HepG2 (cell line): ENCODE results near the gene RTRAF. TPM values are rescaled to one million over a fixed set of nuclear protein-coding genes. Genes with fewer than 3 reads are reported as not detected.

Experiments used
- ATAC-seq: fragments of 200-7000 bp; cut with Tn5 transposase; 3 replicates; pipeline ENCODE4 v1.9.1; 2020; ENCODE audit warnings: mild to moderate bottlenecking, moderate library complexity
- BruUV-seq: library from RNA; stranded (reverse); fragments of 400-500 nt; replicated peaks from 2 replicates; lab custom pipeline; 2021; lab: Mats Ljungman, UMichigan
- CTCF ChIA-PET: fragments of 300-600 bp; formaldehyde crosslinking; extraction: SDS; loops from one replicate; lab custom pipeline; 2021; ENCODE audit warnings: low total read pairs, inconsistent platforms, low intra/inter-chr PET ratio; lab: Yijun Ruan, JAX
- POLR2A ChIA-PET: fragments of 350-600 bp; sonication (Branson Sonifier 250); formaldehyde crosslinking; loops from one replicate; lab custom pipeline; 2020; ENCODE audit warnings: antibody characterized with exemption, inconsistent platforms; lab: Yijun Ruan, JAX
- DNase-seq: peaks from one replicate; pipeline ENCODE4 v3.0.0-alpha.2; 2015; ENCODE audit warnings: low spot score
- FAIRE-seq: peaks from 3 replicates; lab custom pipeline; 2011; peaks lifted over from hg19 to GRCh38; lab: Jason Lieb, UNC
- H2AFZ ChIP-seq: one replicate; pipeline ENCODE4 v1.6.1; 2011; ENCODE audit warnings: low read length, inconsistent platforms
- H3K27ac ChIP-seq: fragments of 300-600 bp; 3 replicates; pipeline ENCODE4 v1.8.0; 2011; ENCODE audit warnings: mixed run types, mild to moderate bottlenecking, mixed read lengths, low read length, inconsistent platforms; ENCODE audit not compliant: insufficient read depth; ENCODE audit errors: extremely low read length
- H3K27me3 ChIP-seq, 2 experiments: fragments of 200-600 bp in 1 of 2; 2 replicates in 1 of 2; 3 replicates in 1 of 2; pipeline versions ENCODE4 v1.6.0 to v1.8.0; 2011; ENCODE audit warnings: low read length in 2 of 2, mild to moderate bottlenecking in 2 of 2, moderate library complexity in 2 of 2, inconsistent platforms in 1 of 2; ENCODE audit not compliant: insufficient read depth in 2 of 2, control insufficient read depth in 1 of 2
- H3K36me3 ChIP-seq, 2 experiments: fragments of 200-600 bp in 1 of 2; replicated peaks in 1 of 2; 2 replicates in 1 of 2; 3 replicates in 1 of 2; pipeline versions ENCODE4 v1.5.1 to v1.8.0; 2011; ENCODE audit warnings: low read length in 2 of 2, inconsistent platforms in 1 of 2; ENCODE audit not compliant: insufficient read depth in 2 of 2, control insufficient read depth in 1 of 2
- H3K4me1 ChIP-seq: 2 replicates; pipeline ENCODE4 v1.5.1; 2012; ENCODE audit warnings: low read length, inconsistent platforms; ENCODE audit not compliant: insufficient read depth
- H3K4me2 ChIP-seq: 2 replicates; pipeline ENCODE4 v1.6.0; 2011; ENCODE audit warnings: low read depth, low read length, inconsistent platforms
- H3K4me3 ChIP-seq, 3 experiments: fragments of 200-600 bp in 1 of 3; sonication (generic), shearing (Covaris generic) in 1 of 3; replicated peaks in 1 of 3; 2 replicates each; pipeline ENCODE4 v1.5.1; 2011 to 2016; ENCODE audit warnings: low read length in 3 of 3, inconsistent platforms in 2 of 3, low read depth in 2 of 3, mild to moderate bottlenecking in 2 of 3, control low read depth in 1 of 3, mixed read lengths in 1 of 3; ENCODE audit not compliant: insufficient read depth in 1 of 3
- H3K79me2 ChIP-seq: one replicate; pipeline ENCODE4 v1.6.1; 2011; ENCODE audit warnings: low read length, inconsistent platforms; ENCODE audit not compliant: insufficient read depth
- H3K9ac ChIP-seq: 2 replicates; pipeline ENCODE4 v1.6.0; 2011; ENCODE audit warnings: mild to moderate bottlenecking, low read depth, low read length, inconsistent platforms; ENCODE audit not compliant: insufficient read depth
- H3K9me3 ChIP-seq: 2 replicates; pipeline ENCODE4 v1.5.1; 2012; ENCODE audit warnings: mild to moderate bottlenecking, low read length
- H4K20me1 ChIP-seq: 2 replicates; pipeline ENCODE4 v1.6.0; 2011; ENCODE audit warnings: inconsistent platforms, mild to moderate bottlenecking, low read length, moderate library complexity; ENCODE audit not compliant: insufficient read depth
- FOXJ3 ChIP-seq: sonication (generic); formaldehyde crosslinking; IDR thresholded peaks from 2 replicates; pipeline ENCODE4 v1.4.0; 2020; ENCODE audit warnings: missing genetic modification reagents, mild to moderate bottlenecking, borderline replicate concordance
- MAFG ChIP-seq: sonication (generic); formaldehyde crosslinking; IDR thresholded peaks from 2 replicates; pipeline ENCODE4 v1.5.1; 2020; ENCODE audit warnings: mild to moderate bottlenecking, missing genetic modification reagents
- NCOA5 ChIP-seq: sonication (generic); formaldehyde crosslinking; IDR thresholded peaks from 2 replicates; pipeline ENCODE4 v1.4.0; 2020; ENCODE audit warnings: missing genetic modification reagents
- SMARCC2 ChIP-seq: fragments of 450-650 bp; IDR thresholded peaks from 2 replicates; pipeline ENCODE4 v1.6.1; 2017; ENCODE audit warnings: antibody characterized with exemption, mild to moderate bottlenecking
- SRY ChIP-seq: sonication (generic); formaldehyde crosslinking; IDR thresholded peaks from 2 replicates; pipeline ENCODE4 v1.8.0; 2022; ENCODE audit warnings: mild to moderate bottlenecking, missing genetic modification reagents
- TFE3 ChIP-seq: IDR thresholded peaks from 2 replicates; pipeline ENCODE4 v1.6.1; 2016
- ZKSCAN5 ChIP-seq: sonication (generic); formaldehyde crosslinking; IDR thresholded peaks from 2 replicates; pipeline ENCODE4 v1.5.1; 2020; ENCODE audit warnings: mild to moderate bottlenecking, missing genetic modification reagents
- ZNF572 ChIP-seq: sonication (generic); formaldehyde crosslinking; IDR thresholded peaks from 2 replicates; pipeline ENCODE4 v1.5.1; 2020; ENCODE audit warnings: mild to moderate bottlenecking, missing genetic modification reagents
- ZNF713 ChIP-seq: sonication (generic); formaldehyde crosslinking; IDR thresholded peaks from 2 replicates; pipeline ENCODE4 v1.4.0; 2020; ENCODE audit warnings: mild to moderate bottlenecking, missing genetic modification reagents
- ZNF776 ChIP-seq: sonication (generic); formaldehyde crosslinking; IDR thresholded peaks from 2 replicates; pipeline ENCODE4 v1.4.0; 2020; ENCODE audit warnings: mild to moderate bottlenecking, missing genetic modification reagents
- WGBS: methylation state at CpG from one replicate; pipeline ENCODE4 v1.1.6; 2017; ENCODE audit warnings: low lambda C conversion rate; 5-methylcytosine and 5-hydroxymethylcytosine counted together
- in situ Hi-C: cut with HindIII; loops from 2 replicates; pipeline ENCODE4 v1.10.0; 2017; ENCODE audit warnings: low pct_unique_long_range_greater_than_20kb; ENCODE audit not compliant: extremely low pct_ligation_motif_present
- intact Hi-C: fragments of 100-400 bp; cut with micrococcal nuclease; formaldehyde crosslinking; loops from one replicate; pipeline ENCODE4 v1.10.0; 2022; ENCODE audit not compliant: unreplicated experiment
- polyA plus RNA-seq, 8 experiments: library from polyadenylated mRNA; depleted of rRNA in 3 of 8; stranded (reverse) in 7 of 8; unstranded in 1 of 8; fragments of >200 nt; fragmentation: Illumina TruSeq in 4 of 8; extraction: Trizol in 4 of 8; gene quantifications; 2 replicates each; pipeline versions ENCODE4 v1.2.1 to v1.2.3, GENCODE V29; 2011 to 2016; ENCODE audit warnings: low read depth in 4 of 8, missing spikeins in 1 of 8, mixed read lengths in 1 of 8; ENCODE audit not compliant: insufficient read depth in 1 of 8
- total RNA-seq, 5 experiments: library from RNA; depleted of rRNA; stranded (reverse); fragments of >200 nt; fragmentation: Illumina TruSeq; extraction: Trizol; gene quantifications; 2 replicates each; pipeline ENCODE4 v1.2.3, GENCODE V29; 2016; ENCODE audit warnings: low read depth in 1 of 5

The RTRAF gene
- total and polyA plus RNA-seq, 2 of the 13 experiments (the other 11 are each of a cell fraction or from before 2014, with no cell fraction given), result 137 to 258 TPM

- H3K4me3 ChIP-seq, result no peak overlapping the region
- no peak overlapping the region for H3K9ac ChIP-seq
- POLR2A ChIA-PET, result no interaction called here
- H3K36me3 ChIP-seq, result no peaks in the 10 kb centered on the region
- no peaks in the 10 kb centered on the region for H3K9me3 ChIP-seq
- in situ Hi-C loops, result no loop called here
- no peak overlapping the region for H3K4me2 ChIP-seq
- WGBS, result 45% methylated on average over 4 of the region's 4 CpGs
- FAIRE-seq, result no peak
- no peak for TF ChIP-seq ZNF713 (CRISPR knock-in tag)
- TF ChIP-seq MAFG (CRISPR knock-in tag), result no peak
- TF ChIP-seq TFE3, result no peak
- no peak for TF ChIP-seq ZNF572 (CRISPR knock-in tag)
- no peak for TF ChIP-seq SRY (CRISPR knock-in tag)
- TF ChIP-seq ZKSCAN5 (CRISPR knock-in tag), result no peak
- no peak for TF ChIP-seq ZNF776
- TF ChIP-seq SMARCC2, result no peak
- no peak for TF ChIP-seq NCOA5 (CRISPR knock-in tag)
- no peak for TF ChIP-seq FOXJ3 (CRISPR knock-in tag)
- TF ChIP-seq, all 625 proteins: peak for 0
- DNase-seq, result no peak
- no peaks in the 10 kb centered on the region for H3K4me1 ChIP-seq
- H3K79me2 ChIP-seq, result no peaks in the 10 kb centered on the region
- H3K27ac ChIP-seq, result no peak overlapping the region
- no peaks in the 10 kb centered on the region for H4K20me1 ChIP-seq
- H2AFZ ChIP-seq, result no peak overlapping the region
- CTCF ChIA-PET, result no interaction called here
- peaks cover 0 to 6% of the 10 kb centered on the region in 2 experiments; a peak in 1 of 5 replicates for H3K27me3 ChIP-seq
- BruUV-seq, result no TSS peak
- intact Hi-C loops, result no loop called here
- ATAC-seq, result no peak
Measured at GRCh38 chr14:52018252-52018651, 28.9 kb downstream of the RTRAF start.
